Nephron progenitor cell (in vitro differentiated cells): ENCODE results near the gene DAP.

Source experiments
- DNase-seq: peaks from one replicate; pipeline ENCODE4 v3.0.0; 2021
- H3K27ac Mint-ChIP-seq: 2 replicates; pipeline ENCODE4 v1.8.0; 2021; ENCODE audit warnings: mild to moderate bottlenecking, moderate library complexity, mixed read lengths
- H3K27me3 Mint-ChIP-seq: 2 replicates; pipeline ENCODE4 v1.8.0; 2021; ENCODE audit warnings: mild to moderate bottlenecking, low read depth, mixed read lengths; ENCODE audit not compliant: poor library complexity
- H3K36me3 Mint-ChIP-seq: 2 replicates; pipeline ENCODE4 v1.8.0; 2021; ENCODE audit warnings: low read depth, mixed read lengths
- H3K4me1 Mint-ChIP-seq: 2 replicates; pipeline ENCODE4 v1.8.0; 2021; ENCODE audit warnings: mixed read lengths
- H3K4me3 Mint-ChIP-seq: 2 replicates; pipeline ENCODE4 v1.8.0; 2021; ENCODE audit warnings: mild to moderate bottlenecking, moderate library complexity, mixed read lengths
- H3K9me3 Mint-ChIP-seq: 2 replicates; pipeline ENCODE4 v1.8.0; 2021; ENCODE audit warnings: mild to moderate bottlenecking, moderate library complexity, mixed read lengths
- CTCF ChIP-seq: fragments of 200-600 bp; sonication (generic); IDR thresholded peaks from 2 replicates; pipeline ENCODE4 v1.5.0; 2021; ENCODE audit warnings: antibody characterized with exemption

The DAP gene

GRCh38 chr5:10779592-10779991 lies 18.6 kb upstream of the DAP start:
- peaks cover 35% of the 10 kb centered on the region for H3K9me3 Mint-ChIP-seq
- no peaks in the 10 kb centered on the region for H3K36me3 Mint-ChIP-seq
- TF ChIP-seq CTCF, result no peak
- no peak for DNase-seq
- no peak overlapping the region for H3K27ac Mint-ChIP-seq
- H3K27me3 Mint-ChIP-seq, result peaks cover 17% of the 10 kb centered on the region
- H3K4me1 Mint-ChIP-seq, result no peaks in the 10 kb centered on the region
- H3K4me3 Mint-ChIP-seq, result no peak overlapping the region

- Mint-ChIP-seq H3K27ac (no peak overlapping the region), H3K4me3 (no peak overlapping the region), H3K9me3 (peaks cover 35% of the 10 kb centered on the region)
Observed at GRCh38 chr5:10778179-10778910, 17.3 kb upstream of the DAP start.

GRCh38 chr5:10775646-10776045 lies 14.6 kb upstream of the DAP start:
- Mint-ChIP-seq H3K9me3 (peaks cover 18% of the 10 kb centered on the region), H3K27ac (no peak overlapping the region), H3K36me3 (no peaks in the 10 kb centered on the region), H3K4me1 (peaks cover 21% of the 10 kb centered on the region), H3K4me3 (no peak overlapping the region), H3K27me3 (peaks cover 19% of the 10 kb centered on the region)
- no peak for TF ChIP-seq CTCF
- DNase-seq, result no peak

More at GRCh38 chr5:10778179-10778910, 17.3 kb upstream of the DAP start:
- DNase-seq, result no peak
- no peaks in the 10 kb centered on the region for H3K36me3 Mint-ChIP-seq
- peaks cover 14% of the 10 kb centered on the region for H3K27me3 Mint-ChIP-seq
- H3K4me1 Mint-ChIP-seq, result peaks cover 9% of the 10 kb centered on the region
- no peak for TF ChIP-seq CTCF

GRCh38 chr5:10772901-10773585 lies 12.0 kb upstream of the DAP start:
- Mint-ChIP-seq H3K4me3 (no peak overlapping the region), H3K9me3 (no peaks in the 10 kb centered on the region), H3K27me3 (peaks cover 25% of the 10 kb centered on the region), H3K4me1 (peaks cover 38% of the 10 kb centered on the region), H3K27ac (peak overlapping the region; percentile 81), H3K36me3 (no peaks in the 10 kb centered on the region)
- no peak for DNase-seq
- no peak for TF ChIP-seq CTCF

GRCh38 chr5:10768328-10768899 lies 7.4 kb upstream of the DAP start:
- Mint-ChIP-seq H3K4me1 (peaks cover 30% of the 10 kb centered on the region), H3K27ac (no peak overlapping the region), H3K36me3 (no peaks in the 10 kb centered on the region), H3K9me3 (no peaks in the 10 kb centered on the region), H3K27me3 (peaks cover 20% of the 10 kb centered on the region), H3K4me3 (no peak overlapping the region)
- no peak for DNase-seq
- no peak for TF ChIP-seq CTCF
